HL-60/S4 treated with retinoic acid at 250 ng/mL for 4 days and 3 days (cell line): Measurements from ENCODE around the gene TSBP1.
"Not testable (repeated sequence)": the region's sequence is repeated elsewhere in the genome, so short reads cannot be mapped to it uniquely, and the experiment has no call there.

Source experiments
- in situ Hi-C: fragments of 300-500 bp; cut with MboI; formaldehyde crosslinking; loops from 2 replicates; pipeline ENCODE4 v1.7.0; 2022; ENCODE audit warnings: low sequenced_read_pairs

Gene TSBP1

DNA sequence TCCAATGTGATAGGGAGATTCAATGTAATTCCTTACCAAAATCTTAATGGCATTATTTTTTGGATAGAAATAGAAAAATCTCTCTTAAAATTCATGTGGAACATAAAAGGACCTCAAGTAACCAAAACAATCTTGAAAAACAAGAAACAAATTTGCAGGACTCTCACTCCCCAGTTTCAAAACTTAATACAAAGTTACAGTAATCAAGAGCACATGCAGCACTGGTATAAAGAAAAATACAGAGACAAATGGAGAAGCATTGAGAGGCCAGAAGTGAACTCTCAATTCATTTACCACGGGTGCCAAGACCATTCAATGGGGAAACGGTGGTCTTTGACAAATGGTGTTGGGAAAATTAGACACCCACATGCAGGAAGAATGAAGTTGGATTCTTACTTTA is 7.8 kb upstream of the TSBP1 start:
- in situ Hi-C loops = no loop called here

DNA sequence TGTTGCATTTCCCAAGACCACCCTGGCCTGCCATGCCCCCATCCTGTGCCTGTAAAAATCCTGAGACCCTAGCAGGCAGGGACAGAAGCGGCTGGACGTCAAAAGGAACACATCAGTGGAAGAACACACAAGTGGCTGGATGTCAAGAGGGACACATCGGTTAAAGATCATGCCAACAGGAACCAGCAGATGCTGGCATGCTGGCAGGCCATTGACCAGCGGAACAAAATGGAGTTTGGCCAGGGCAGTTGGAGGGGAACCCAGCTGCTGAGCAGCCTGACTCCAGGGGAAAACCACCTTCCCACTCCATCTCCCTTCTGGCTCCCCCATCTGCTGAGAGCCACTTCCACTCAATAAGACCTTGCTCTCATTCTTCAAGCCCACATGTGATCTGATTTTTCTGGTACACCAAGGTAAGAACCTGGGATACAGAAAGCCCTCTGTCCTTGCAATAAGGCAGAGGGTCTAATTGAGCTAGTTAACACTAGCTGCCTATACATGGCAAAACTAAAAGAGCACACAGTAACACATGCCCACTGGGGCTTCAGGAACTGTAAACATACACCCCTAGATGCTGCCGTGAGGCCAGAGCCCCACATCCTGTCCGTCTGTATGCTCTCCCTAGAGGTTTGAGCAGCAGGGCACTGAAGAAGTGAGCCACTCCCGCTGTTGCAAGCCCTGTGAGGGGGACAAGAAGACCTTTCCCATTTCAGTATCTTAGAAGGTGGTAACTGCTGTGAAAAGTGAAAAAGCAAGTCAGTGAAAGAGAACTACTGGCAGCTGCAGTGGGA is 4.2 kb upstream of the TSBP1 start:
- in situ Hi-C loops = no loop called here

DNA sequence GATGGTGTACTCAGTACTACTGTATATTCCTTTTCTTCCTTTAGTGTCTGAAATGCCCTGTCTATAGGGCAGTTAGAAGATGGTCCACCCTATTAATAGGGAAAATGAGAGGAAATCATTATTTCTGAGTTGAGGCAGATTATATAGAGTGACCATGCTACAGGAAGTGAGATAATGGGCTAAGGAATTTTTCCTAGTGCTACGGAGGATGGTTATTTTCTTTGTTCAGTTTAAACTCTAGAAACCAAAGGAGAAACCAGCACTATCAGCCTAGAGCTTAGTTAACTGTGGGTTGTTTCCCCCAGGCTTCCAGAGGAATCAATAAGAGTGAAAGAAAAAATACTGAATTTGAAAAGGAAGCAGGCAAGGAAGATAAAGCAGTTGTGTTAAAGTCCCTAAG is 474 bp downstream of the TSBP1 start:
- in situ Hi-C loops = no loop called here

DNA sequence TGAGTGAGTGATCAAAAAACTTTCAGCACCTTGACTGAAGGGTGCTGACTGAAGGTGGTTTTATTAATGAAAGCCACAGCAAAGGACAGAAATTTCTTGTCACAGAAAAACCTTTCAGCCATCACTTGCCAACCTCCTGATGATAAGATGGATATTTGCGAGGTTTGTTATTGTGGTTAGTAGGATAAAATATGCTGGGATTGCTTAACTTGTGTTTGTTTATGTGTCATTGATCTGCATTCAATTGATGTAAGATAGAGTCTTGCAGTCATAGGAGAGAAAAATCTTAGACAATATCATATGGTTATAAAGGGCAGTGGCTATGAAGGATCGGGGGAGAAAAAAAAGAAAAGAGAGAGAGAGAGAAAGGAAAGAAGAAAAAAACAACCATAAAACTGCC is 1.2 kb downstream of the TSBP1 start:
- in situ Hi-C loops = no loop called here

DNA sequence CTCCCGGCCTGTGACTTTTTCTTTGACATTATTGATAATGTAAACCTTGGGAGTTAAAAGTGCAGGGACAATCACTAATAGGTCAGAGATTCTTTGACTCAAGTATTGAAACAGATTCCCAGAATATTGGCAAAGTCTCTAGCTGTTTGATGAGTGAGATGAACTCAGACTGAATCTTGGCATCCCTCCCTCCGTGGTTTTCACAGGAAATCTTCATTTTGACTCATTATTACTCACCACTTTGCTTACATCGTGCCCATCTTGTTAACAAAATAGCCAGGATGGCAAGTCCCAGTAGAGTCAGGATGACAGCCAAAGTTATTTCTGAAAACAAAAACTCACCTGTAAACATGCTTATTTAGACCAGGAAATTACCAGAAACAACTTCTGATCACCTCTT is 2.0 kb downstream of the TSBP1 start:
- in situ Hi-C loops = no loop called here

DNA sequence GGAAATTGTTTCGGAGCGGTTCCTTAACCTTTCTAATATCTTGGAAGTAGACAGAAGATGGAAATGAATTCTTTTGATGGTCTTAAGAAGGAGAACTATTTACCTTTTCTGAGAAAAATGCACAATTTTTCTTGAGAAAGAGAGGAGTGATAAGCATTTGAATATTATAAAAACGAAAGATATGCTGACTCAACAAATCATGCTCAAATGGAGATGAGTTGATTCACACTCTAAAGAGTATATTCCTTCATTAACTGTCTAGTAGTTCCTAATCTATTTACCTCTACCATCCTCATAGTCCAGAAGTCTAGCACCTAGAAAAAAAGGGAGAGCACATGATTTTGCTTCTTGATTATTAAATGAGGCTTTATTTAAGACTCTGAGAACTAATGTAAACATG is 4.1 kb downstream of the TSBP1 start:
- in situ Hi-C loops = no loop called here

DNA sequence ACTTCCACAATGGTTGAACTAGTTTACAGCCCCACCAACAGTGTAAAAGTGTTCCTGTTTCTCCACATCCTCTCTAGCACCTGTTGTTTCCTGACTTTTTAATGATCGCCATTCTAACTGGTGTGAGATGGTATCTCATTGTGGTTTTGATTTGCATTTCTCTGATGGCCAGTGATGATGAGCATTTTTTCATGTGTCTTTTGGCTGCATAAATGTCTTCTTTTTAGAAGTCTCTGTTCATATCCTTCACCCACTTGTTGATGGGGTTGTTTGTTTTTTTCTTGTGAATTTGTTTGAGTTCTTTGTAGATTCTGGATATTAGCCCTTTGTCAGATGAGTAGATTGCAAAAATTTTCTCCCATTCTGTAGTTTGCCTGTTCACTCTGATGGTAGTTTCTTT is 12.5 kb downstream of the TSBP1 start:
- in situ Hi-C loops = not testable (repeated sequence)

DNA sequence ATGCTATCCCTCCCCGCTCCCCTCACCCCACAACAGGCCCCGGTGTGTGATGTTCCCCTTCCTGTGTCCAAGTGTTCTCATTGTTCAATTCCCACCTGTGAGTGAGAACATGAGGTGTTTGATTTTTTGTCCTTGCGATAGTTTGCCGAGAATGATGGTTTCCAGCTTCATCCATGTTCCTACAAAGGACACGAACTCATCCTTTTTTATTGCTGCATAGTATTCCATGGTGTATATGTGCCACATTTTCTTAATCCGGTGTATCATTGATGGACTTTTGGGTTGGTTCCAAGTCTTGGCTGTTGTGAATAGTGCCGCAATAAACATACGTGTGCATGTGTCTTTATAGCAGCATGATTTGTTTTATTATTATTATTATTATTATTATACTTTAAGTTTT is 13.2 kb downstream of the TSBP1 start:
- in situ Hi-C loops = not testable (repeated sequence)

DNA sequence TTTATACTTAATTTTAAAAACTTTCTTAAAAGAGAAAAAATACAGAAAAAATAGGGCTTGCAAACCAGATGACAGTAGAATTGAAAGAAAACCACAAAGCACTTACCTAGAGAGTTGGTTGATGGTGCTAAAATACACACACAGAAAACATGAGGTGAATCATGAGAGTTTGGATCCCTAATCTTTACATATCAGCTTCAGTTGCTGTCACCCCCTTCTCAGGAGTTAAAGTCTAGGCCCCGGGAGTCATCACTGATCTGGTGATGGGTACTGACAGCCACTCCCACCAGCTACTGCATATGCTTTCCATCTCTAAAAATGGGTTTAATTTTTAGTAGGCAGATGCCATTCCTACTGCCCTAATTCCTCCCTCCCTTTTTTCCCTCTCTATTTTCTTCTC is 16.7 kb downstream of the TSBP1 start:
- in situ Hi-C loops = no loop called here

DNA sequence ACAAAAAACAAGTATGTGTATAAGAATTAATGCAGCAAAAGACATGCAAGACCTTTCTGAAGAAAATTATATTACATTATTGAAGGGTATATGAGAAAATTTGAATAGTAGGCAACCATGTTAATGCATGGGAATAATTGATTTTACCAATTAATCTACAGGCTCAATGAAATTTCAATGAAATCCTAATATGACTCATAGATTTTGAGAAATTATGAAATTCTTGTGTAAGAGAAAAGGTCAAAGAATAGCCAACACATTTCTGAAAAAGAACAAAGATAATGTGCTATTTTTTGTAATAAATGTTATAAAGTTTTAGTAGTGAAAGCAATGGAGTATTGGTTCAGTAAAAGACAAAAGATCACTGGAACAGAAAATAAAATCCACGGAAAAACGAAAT is 18.4 kb downstream of the TSBP1 start:
- in situ Hi-C loops = no loop called here

DNA sequence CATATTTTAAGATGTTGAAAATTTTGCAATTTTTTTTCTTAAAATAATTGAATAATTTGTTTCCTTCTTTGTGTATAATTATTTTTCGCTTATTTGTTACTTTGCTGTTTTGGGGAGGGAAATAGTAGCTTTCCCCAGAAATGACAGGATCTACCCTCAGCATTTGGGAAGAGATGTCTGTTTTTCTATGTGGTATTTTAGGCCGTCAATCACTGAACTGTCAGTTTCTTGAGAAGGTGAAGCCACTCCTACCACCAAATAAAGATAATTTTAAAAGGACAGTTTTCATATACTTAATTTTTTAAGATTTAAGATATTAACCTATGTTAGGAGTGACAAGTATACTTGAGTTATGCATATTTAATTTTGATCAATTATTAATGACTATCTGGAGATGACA is 31.5 kb downstream of the TSBP1 start:
- in situ Hi-C loops = no loop called here

DNA sequence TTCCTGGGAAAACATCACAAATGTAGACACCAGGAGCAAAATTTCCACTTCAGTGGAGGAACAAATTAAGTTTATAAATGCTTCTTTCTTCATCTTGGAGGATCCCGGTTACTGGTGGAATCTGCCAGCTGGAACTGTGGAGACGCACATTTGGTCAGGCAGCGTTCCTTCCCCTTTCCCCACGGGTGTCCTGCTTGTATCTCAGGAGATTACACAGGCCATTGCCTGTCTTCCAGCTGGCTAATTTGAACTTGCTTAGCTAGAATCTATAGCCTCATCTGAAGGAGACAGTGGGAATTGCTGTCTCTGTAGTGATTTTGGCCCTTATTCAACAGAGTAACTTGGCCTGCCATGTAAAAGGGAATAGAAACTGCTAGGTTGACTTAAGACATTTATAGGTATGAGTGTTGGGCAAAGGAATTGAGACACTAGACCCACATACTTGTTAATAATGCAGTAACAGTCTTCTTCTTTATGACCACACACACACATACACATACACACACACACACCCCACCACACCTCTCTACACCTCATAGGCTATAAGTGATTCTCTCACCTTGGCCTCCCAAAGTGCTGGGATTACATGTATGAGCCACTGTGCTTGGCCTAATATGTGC is 34.4 kb downstream of the TSBP1 start:
- in situ Hi-C loops = no loop called here

DNA sequence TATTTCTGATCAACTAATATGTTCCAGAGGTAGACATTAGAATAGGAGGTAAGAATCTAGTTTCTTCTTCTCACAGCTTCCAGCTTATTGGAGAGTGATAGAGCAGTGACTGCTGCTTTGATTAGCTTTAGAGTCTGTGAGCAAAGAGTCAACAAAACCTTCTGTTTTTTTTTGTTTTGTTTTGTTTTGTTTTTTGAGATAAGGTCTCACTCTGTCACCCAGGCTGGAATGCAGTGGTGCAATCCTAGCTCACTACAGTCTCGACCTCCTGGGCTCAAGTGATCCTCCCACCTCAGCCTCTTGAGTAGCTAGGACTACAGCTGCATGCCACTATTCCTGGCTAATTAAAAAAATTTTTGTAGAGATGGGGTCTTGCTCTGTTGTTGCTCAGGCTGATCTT is 39.3 kb downstream of the TSBP1 start:
- in situ Hi-C loops = no loop called here

DNA sequence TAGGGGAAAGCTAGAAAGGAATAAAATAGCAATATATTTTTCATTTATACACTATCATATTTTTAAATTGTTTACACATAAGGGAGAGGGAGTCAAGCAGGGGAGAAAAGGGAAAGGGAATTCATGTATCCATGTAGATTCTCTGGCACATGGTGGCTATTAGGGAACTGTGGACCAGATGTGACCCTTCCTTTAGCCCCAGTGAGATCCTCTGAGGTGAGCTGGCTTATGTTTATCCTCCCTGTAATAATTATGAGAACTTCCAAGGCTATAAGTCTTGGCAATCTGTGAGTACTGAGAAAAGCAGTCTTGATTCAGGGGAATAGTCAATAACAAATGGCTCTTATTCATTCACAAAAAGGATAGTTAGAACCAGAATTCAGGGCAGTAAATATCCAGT is 42.6 kb downstream of the TSBP1 start:
- in situ Hi-C loops = no loop called here

DNA sequence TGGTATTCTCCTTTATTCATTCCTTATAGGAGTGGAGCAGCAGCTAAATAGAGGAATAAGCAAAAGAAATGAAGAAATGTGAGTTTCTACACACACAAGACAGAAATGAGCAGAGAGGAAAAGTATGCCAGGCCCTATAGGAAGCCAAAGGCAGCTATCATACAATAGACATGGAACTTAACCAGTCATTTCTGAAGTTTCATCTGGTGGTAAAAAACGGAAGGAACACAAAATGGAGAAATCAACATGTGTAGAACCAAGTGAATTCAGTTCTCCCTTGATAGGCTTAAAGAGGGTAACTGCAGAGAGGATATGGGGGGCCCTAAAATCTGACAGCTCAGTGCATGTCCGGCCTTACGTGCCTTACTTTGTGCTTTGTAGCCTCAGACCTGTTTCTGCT is 44.6 kb downstream of the TSBP1 start:
- in situ Hi-C loops = no loop called here

DNA sequence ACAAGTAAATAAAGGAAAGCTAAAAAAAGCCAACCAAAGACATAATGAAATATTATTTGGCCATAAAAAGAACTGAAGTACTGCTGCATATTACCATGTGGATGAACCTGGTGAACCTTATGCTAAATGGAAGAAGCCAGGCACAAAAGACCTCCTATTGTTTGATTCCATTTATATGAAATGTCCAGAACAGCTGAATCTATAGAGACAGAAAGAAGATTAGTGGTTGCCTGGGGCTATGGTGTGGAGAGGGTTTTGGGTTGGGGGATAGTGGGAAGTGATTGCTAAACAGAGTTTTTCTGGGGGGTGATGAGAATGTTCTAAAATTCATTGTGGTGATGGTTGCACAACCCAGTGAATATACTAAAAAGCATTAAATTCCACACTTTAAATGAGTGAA is 53.2 kb downstream of the TSBP1 start:
- in situ Hi-C loops = no loop called here

DNA sequence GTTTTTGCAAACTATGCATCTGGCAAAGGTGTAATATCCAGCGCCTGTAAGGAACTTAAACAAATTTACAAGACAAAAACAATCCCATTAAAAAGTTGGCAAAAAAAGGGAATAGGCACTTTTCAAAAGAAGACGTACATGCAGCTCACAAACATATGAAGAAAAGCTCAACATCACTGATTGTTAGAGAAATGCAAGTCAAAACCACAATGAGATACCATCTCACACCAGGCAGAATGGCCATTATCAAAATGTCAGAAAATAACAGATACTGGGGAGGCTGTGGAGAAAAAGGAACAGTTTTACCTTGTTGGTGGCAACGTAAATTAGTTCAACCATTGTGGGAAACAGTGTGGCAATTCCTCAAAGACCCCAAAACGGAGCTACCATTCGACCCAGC is 54.2 kb downstream of the TSBP1 start:
- in situ Hi-C loops = no loop called here

DNA sequence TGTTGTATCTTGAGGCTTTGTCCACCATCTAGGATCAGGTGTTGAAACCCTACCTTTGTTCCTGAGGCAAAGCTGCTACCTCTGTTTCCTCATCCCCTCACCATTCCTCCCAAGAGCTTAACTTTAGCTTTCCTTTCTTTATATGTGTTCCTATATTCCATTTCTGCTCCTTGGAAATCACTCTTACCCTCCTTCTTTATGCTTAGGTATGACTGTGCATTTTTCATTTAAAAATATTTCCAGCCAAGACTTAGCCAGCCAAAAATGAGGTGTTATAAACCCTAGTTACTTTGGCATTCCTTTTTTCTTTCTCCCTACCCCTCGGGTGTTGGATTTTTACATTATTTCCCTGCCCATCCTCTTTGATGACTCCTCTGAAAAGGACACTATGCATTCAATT is 57.7 kb downstream of the TSBP1 start:
- in situ Hi-C loops = no loop called here

DNA sequence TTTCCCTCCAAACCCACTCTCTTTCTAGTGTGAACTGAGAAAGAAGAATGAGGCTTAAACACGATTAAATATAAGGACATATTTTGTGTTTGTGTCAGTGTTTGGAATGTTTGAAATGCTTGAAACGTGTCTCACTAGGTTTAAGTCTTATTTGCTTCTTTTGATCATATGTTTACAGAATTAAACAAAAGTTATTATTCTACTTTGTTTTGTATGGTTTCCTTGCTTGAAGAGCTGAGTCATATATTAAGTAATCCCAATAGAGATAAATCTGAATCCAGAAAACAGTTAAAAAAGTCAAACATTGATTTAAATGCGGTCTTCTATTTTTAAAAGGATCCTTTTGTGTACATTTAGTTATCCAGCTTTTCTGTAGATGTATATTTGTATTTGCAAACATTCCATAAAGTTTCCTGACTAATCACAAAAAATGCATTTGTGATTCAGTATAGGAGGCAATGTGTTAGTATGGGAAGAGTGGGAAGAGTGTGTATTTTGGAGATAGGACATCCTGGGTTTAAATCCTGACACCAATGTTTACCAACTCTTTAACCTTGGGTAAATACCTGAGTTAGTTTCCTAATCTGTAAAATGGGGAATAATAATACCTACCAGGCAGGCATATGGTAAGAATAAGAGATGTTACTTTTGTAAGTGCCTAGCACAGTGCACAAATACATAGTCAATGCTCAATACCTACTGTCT is 72.9 kb downstream of the TSBP1 start:
- in situ Hi-C loops = no loop called here

DNA sequence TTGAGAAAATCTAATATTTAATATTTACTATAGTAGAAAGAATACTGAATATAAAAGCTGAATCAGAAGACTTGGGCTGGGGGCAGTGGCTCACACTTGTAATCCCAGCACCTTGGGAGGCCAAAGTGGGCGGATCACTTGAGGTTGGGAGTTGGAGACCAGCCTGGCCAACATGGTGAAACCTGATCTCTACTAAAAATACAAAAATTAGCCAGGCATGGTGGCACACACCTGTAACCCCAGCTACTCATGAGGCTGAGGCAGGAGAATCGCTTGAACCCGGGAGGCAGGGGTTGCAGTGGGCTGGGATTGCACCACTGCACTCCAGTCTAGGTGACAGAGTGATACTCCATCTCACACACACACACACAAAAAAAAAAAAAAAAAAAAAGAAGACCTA is 76.7 kb downstream of the TSBP1 start:
- in situ Hi-C loops = not testable (repeated sequence)

DNA sequence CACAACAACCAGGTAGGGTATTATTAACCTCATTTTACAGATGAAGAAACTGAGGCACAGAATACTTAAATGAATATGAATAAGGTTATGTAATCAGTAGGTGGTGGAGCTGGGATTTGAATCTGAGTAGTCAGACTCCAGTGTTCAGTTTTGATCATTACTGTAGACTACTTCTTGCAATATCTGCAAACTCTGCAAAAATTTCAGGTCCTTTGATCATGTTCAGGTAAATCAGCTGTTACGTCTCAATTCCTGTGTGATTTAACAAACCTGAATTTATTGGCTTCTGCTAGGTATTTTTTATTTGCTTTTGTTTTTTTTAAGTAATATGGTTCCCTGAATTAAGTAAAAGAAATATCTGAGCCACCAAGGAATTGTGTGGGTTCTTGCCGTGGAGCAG is 77.1 kb downstream of the TSBP1 start:
- in situ Hi-C loops = no loop called here

DNA sequence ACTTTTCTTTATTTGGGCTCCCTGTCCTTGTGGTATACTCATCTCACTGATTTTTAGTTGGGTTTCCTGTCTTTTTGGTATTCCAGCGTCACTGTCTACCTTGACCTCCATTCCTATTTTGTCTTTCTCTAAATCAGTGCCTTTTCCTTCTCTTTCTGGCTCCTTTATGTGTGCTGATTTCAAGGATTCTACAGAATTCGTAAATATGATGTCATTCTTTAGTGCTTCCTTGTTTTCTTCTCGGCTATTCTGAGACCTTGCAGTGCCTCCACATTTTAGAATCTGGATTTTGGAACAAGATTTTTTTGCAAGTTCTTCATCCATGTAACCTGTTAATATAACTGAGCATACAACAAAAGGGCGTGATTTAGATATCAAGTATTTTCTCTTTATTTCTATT is 78.0 kb downstream of the TSBP1 start:
- in situ Hi-C loops = no loop called here
